ENCODE results near the gene KRT26. TPM values are rescaled to one million over a fixed set of nuclear protein-coding genes. Genes with fewer than 3 reads are reported as not detected.

The KRT26 gene
- total RNA-seq, 4 donors from 2014 or later = not detected

GRCh38 chr17:40813804-40814203, 41.8 kb upstream of the KRT26 start:
- Histone ChIP-seq H3K27me3 (peaks cover 0 to 37% (median 2%) of the 10 kb centered on the region in 4 donors), H3K9me3 (no peaks in the 10 kb centered on the region), H3K36me3 (peaks cover 0 to 13% (median 0%) of the 10 kb centered on the region in 3 donors), H3K27ac (no peak overlapping the region), H3K4me3 (no peak overlapping the region), H3K4me1 (peaks cover 0 to 9% (median 5%) of the 10 kb centered on the region in 3 donors)
- intact Hi-C loops (cut with DNase I) = no loop called here
- 30 to 33% methylated on average over 4 of the region's 4 CpGs for WGBS, 2 donors
- DNase-seq = no peak
- TF ChIP-seq POLR2A (IDR thresholded peaks at IDR 0.05) (no peak), CTCF (IDR thresholded peaks at IDR 0.05) (no peak)

- TF ChIP-seq POLR2A (IDR thresholded peaks at IDR 0.05) (no peak), CTCF (IDR thresholded peaks at IDR 0.05) (no peak)
- Histone ChIP-seq H3K27ac (no peak overlapping the region), H3K27me3 (peaks cover 0 to 49% (median 2%) of the 10 kb centered on the region in 4 donors), H3K4me1 (peaks cover 0 to 1% (median 0%) of the 10 kb centered on the region in 3 donors), H3K36me3 (peaks cover 0 to 11% (median 0%) of the 10 kb centered on the region in 3 donors), H3K4me3 (no peak overlapping the region), H3K9me3 (no peaks in the 10 kb centered on the region)
- no peak for DNase-seq
- intact Hi-C loops (cut with DNase I) = no loop called here
- WGBS, 2 donors = 82 to 93% methylated on average over 3 of the region's 3 CpGs
Observed at GRCh38 chr17:40812639-40813038, 40.6 kb upstream of the KRT26 start.

DNA sequence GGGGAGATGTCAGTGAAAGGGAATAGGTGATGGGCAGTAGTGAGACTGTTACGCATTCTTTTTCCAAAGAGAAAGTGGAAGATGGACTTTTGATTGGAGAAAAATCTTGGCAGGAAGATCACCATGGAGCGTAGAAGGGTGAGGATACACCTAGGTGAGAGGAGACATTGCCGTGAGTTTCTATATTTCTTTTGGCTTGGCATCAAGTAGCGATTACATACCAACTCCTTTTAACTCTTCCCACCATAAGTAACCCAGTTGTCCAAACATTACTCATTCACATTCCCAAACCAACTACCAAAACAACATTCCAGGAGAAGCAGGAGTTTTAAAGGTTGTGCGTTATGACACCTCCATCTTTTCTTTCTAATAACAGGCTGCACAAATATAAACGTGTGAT, 38.5 kb upstream of the KRT26 start:
- 47 to 53% methylated on average over 6 of the region's 6 CpGs for WGBS, 2 donors
- no peak for DNase-seq
- TF ChIP-seq POLR2A (IDR thresholded peaks at IDR 0.05) (no peak), CTCF (IDR thresholded peaks at IDR 0.05) (no peak)
- no peak overlapping the region for H3K27ac ChIP-seq
- peaks cover 0 to 71% (median 2%) of the 10 kb centered on the region in 4 donors for H3K27me3 ChIP-seq
- intact Hi-C loops (cut with DNase I) = no loop called here
- no peaks in the 10 kb centered on the region for H3K36me3 ChIP-seq
- H3K4me3 ChIP-seq = no peak overlapping the region
- H3K9me3 ChIP-seq = no peaks in the 10 kb centered on the region
- no peaks in the 10 kb centered on the region for H3K4me1 ChIP-seq

- no peak for TF ChIP-seq POLR2A (IDR thresholded peaks at IDR 0.05)
- no peak for TF ChIP-seq CTCF (IDR thresholded peaks at IDR 0.05)
- intact Hi-C loops (cut with DNase I) = loop anchor here (10.0 kb wide), 1 partner anchor 855 kb away; no protein-coding TSS in a partner anchor
- H3K9me3 ChIP-seq = no peaks in the 10 kb centered on the region
- peaks cover 0 to 77% (median 2%) of the 10 kb centered on the region in 4 donors for H3K27me3 ChIP-seq
- no peaks in the 10 kb centered on the region for H3K4me1 ChIP-seq
- no peaks in the 10 kb centered on the region for H3K36me3 ChIP-seq
- DNase-seq = no peak
- no peak overlapping the region for H3K27ac ChIP-seq
- H3K4me3 ChIP-seq = no peak overlapping the region
- 54 to 87% methylated on average over 2 of the region's 2 CpGs for WGBS, 2 donors
Observed at GRCh38 chr17:40809721-40810421, 37.9 kb upstream of the KRT26 start.

- no peak overlapping the region for H3K4me3 ChIP-seq
- peaks cover 0 to 77% (median 0%) of the 10 kb centered on the region in 4 donors for H3K27me3 ChIP-seq
- WGBS, 2 donors = 72 to 78% methylated on average over 3 of the region's 3 CpGs
- H3K4me1 ChIP-seq = no peaks in the 10 kb centered on the region
- no peaks in the 10 kb centered on the region for H3K36me3 ChIP-seq
- intact Hi-C loops (cut with DNase I) = loop anchor here (10.0 kb wide), 1 partner anchor 859 kb away; no protein-coding TSS in a partner anchor
- no peak overlapping the region for H3K27ac ChIP-seq
- TF ChIP-seq POLR2A (IDR thresholded peaks at IDR 0.05) (no peak), CTCF (IDR thresholded peaks at IDR 0.05) (no peak)
- H3K9me3 ChIP-seq = no peaks in the 10 kb centered on the region
- no peak for DNase-seq
Observed at GRCh38 chr17:40806131-40806530, 34.1 kb upstream of the KRT26 start.
